K562 (cell line): Measurements from ENCODE around the gene DDAH2.

ENCODE experiments used
- ARID1B ChIP-seq: fragments of 450-650 bp; IDR thresholded peaks from 2 replicates; pipeline ENCODE4 v1.6.1; 2016; ENCODE audit warnings: antibody characterized with exemption, mild to moderate bottlenecking, inconsistent platforms
- EP400 ChIP-seq: fragments of 450-650 bp; IDR thresholded peaks from 2 replicates; pipeline ENCODE4 v1.6.1; 2017; ENCODE audit warnings: antibody characterized with exemption, mild to moderate bottlenecking, moderate library complexity
- HCFC1 ChIP-seq: IDR thresholded peaks from 2 replicates; pipeline ENCODE4 v1.6.1; 2012; ENCODE audit warnings: low read depth, low read length, improper control_type of control experiment
- KLF16 ChIP-seq: IDR thresholded peaks from 2 replicates; pipeline ENCODE4 v1.6.1; 2016; ENCODE audit warnings: antibody characterized with exemption
- PHF20 ChIP-seq: fragments of 450-650 bp; IDR thresholded peaks from 2 replicates; pipeline ENCODE4 v1.6.1; 2018; ENCODE audit not compliant: partially characterized antibody
- SOX6 ChIP-seq: fragments of 450-650 bp; IDR thresholded peaks from 2 replicates; pipeline ENCODE4 v1.6.1; 2014; ENCODE audit warnings: mild to moderate bottlenecking
- ZNF3 ChIP-seq: fragments of 250-450 bp; sonication (Bioruptor Pico); IDR thresholded peaks from 2 replicates; pipeline ENCODE4 v1.5.0; 2021; ENCODE audit warnings: mild to moderate bottlenecking, moderate library complexity
- ZNF347 ChIP-seq: fragments of 450-650 bp; formaldehyde crosslinking; IDR thresholded peaks from 2 replicates; pipeline ENCODE4 v1.4.0; 2020; ENCODE audit warnings: low read depth, mild to moderate bottlenecking, moderate library complexity
- TF ChIP-seq, protein P1 (sequence below): fragments of 250-450 bp; sonication (Bioruptor Pico); IDR thresholded peaks from 2 replicates; pipeline ENCODE4 v1.4.0; 2020
- TF ChIP-seq, protein P2 (sequence below), 3 experiments: IDR thresholded peaks in 2 of 3; conservative IDR thresholded peaks in 1 of 3; 2 replicates each; pipeline ENCODE4 v1.5.1; 2011 to 2012; ENCODE audit warnings: low read length in 3 of 3, mild to moderate bottlenecking in 3 of 3, control low read depth in 2 of 3, improper control_type of control experiment in 1 of 3, inconsistent platforms in 1 of 3, low read depth in 1 of 3, mixed read lengths in 1 of 3, moderate library complexity in 1 of 3; ENCODE audit not compliant: insufficient read depth in 2 of 3
- TF ChIP-seq, protein P3 (sequence below): IDR thresholded peaks from 2 replicates; pipeline ENCODE4 v1.6.1; 2012; ENCODE audit warnings: low read depth, low read length, improper control_type of control experiment, borderline replicate concordance
- TF ChIP-seq, protein P4 (sequence below): fragments of 450-650 bp; conservative IDR thresholded peaks from 2 replicates; pipeline ENCODE4 v1.6.1; 2016; ENCODE audit warnings: missing genetic modification characterization, low read depth, mild to moderate bottlenecking, missing compliant biosample characterization, moderate library complexity

GRCh38 chr6:31723980-31724691 is 5.0 kb downstream of the DDAH2 start:
- no peak for TF ChIP-seq HCFC1
- TF ChIP-seq PHF20: no peak
- TF ChIP-seq, protein P1, sequence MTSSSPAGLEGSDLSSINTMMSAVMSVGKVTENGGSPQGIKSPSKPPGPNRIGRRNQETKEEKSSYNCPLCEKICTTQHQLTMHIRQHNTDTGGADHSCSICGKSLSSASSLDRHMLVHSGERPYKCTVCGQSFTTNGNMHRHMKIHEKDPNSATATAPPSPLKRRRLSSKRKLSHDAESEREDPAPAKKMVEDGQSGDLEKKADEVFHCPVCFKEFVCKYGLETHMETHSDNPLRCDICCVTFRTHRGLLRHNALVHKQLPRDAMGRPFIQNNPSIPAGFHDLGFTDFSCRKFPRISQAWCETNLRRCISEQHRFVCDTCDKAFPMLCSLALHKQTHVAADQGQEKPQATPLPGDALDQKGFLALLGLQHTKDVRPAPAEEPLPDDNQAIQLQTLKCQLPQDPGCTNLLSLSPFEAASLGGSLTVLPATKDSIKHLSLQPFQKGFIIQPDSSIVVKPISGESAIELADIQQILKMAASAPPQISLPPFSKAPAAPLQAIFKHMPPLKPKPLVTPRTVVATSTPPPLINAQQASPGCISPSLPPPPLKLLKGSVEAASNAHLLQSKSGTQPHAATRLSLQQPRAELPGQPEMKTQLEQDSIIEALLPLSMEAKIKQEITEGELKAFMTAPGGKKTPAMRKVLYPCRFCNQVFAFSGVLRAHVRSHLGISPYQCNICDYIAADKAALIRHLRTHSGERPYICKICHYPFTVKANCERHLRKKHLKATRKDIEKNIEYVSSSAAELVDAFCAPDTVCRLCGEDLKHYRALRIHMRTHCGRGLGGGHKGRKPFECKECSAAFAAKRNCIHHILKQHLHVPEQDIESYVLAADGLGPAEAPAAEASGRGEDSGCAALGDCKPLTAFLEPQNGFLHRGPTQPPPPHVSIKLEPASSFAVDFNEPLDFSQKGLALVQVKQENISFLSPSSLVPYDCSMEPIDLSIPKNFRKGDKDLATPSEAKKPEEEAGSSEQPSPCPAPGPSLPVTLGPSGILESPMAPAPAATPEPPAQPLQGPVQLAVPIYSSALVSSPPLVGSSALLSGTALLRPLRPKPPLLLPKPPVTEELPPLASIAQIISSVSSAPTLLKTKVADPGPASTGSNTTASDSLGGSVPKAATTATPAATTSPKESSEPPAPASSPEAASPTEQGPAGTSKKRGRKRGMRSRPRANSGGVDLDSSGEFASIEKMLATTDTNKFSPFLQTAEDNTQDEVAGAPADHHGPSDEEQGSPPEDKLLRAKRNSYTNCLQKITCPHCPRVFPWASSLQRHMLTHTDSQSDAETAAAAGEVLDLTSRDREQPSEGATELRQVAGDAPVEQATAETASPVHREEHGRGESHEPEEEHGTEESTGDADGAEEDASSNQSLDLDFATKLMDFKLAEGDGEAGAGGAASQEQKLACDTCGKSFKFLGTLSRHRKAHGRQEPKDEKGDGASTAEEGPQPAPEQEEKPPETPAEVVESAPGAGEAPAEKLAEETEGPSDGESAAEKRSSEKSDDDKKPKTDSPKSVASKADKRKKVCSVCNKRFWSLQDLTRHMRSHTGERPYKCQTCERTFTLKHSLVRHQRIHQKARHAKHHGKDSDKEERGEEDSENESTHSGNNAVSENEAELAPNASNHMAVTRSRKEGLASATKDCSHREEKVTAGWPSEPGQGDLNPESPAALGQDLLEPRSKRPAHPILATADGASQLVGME (CRISPR knock-in tag): no peak
- TF ChIP-seq, protein P2, sequence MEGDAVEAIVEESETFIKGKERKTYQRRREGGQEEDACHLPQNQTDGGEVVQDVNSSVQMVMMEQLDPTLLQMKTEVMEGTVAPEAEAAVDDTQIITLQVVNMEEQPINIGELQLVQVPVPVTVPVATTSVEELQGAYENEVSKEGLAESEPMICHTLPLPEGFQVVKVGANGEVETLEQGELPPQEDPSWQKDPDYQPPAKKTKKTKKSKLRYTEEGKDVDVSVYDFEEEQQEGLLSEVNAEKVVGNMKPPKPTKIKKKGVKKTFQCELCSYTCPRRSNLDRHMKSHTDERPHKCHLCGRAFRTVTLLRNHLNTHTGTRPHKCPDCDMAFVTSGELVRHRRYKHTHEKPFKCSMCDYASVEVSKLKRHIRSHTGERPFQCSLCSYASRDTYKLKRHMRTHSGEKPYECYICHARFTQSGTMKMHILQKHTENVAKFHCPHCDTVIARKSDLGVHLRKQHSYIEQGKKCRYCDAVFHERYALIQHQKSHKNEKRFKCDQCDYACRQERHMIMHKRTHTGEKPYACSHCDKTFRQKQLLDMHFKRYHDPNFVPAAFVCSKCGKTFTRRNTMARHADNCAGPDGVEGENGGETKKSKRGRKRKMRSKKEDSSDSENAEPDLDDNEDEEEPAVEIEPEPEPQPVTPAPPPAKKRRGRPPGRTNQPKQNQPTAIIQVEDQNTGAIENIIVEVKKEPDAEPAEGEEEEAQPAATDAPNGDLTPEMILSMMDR (IDR thresholded peaks at IDR 0.05 in 2 of 3, conservative IDR thresholded peaks at IDR 0.05 in 1 of 3; ENCODE audit: insufficient read depth in 2 of 3, low read depth in 1 of 3, low read length in 3 of 3): no peak
- no peak for TF ChIP-seq ARID1B
- TF ChIP-seq, protein P3, sequence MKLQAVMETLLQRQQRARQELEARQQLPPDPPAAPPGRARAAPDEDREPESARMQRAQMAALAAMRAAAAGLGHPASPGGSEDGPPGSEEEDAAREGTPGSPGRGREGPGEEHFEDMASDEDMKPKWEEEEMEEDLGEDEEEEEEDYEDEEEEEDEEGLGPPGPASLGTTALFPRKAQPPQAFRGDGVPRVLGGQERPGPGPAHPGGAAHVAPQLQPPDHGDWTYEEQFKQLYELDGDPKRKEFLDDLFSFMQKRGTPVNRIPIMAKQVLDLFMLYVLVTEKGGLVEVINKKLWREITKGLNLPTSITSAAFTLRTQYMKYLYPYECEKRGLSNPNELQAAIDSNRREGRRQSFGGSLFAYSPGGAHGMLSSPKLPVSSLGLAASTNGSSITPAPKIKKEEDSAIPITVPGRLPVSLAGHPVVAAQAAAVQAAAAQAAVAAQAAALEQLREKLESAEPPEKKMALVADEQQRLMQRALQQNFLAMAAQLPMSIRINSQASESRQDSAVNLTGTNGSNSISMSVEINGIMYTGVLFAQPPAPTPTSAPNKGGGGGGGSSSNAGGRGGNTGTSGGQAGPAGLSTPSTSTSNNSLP: no peak
- no peak for TF ChIP-seq ZNF3 (CRISPR knock-in tag)
- TF ChIP-seq, protein P4, sequence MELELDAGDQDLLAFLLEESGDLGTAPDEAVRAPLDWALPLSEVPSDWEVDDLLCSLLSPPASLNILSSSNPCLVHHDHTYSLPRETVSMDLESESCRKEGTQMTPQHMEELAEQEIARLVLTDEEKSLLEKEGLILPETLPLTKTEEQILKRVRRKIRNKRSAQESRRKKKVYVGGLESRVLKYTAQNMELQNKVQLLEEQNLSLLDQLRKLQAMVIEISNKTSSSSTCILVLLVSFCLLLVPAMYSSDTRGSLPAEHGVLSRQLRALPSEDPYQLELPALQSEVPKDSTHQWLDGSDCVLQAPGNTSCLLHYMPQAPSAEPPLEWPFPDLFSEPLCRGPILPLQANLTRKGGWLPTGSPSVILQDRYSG (tag): no peak
- no peak for TF ChIP-seq ZNF347 (CRISPR knock-in tag)
- no peak for TF ChIP-seq SOX6
- no peak for TF ChIP-seq EP400
- TF ChIP-seq KLF16: no peak
